Stomach (tissue), 9 donors: ENCODE results near the gene YPEL2. TPM values are rescaled to one million over a fixed set of nuclear protein-coding genes. Genes with fewer than 3 reads are reported as not detected.
"Not testable (repeated sequence)": the region's sequence is repeated elsewhere in the genome, so short reads cannot be mapped to it uniquely, and the experiment has no call there.

Source experiments
- DNase-seq, 2 donors: peaks; one replicate each; pipeline versions ENCODE4 v3.0.0 to v3.0.0-alpha.2; 2013 to 2019
- H3K27ac ChIP-seq, 5 donors: fragments of 200-600 bp in 4 of 5; sonication (generic) in 4 of 5; one replicate each; pipeline ENCODE4 v1.5.1; 2013 to 2019; ENCODE audit warnings: mild to moderate bottlenecking in 1 of 5, moderate library complexity in 1 of 5
- H3K27me3 ChIP-seq, 3 donors: fragments of 200-600 bp; sonication (generic); one replicate each; pipeline ENCODE4 v1.5.1; 2017 to 2019; ENCODE audit warnings: mixed run types in 1 of 3
- H3K36me3 ChIP-seq, 4 donors: fragments of 200-600 bp; sonication (generic); 1 replicate in 3 of 4; 2 replicates in 1 of 4; pipeline ENCODE4 v1.5.1; 2016 to 2019
- H3K4me1 ChIP-seq, 4 donors: fragments of 200-600 bp; sonication (generic); one replicate each; pipeline ENCODE4 v1.5.1; 2016 to 2019
- H3K4me3 ChIP-seq, 4 donors: fragments of 200-600 bp; sonication (generic) in 3 of 4; one replicate each; pipeline ENCODE4 v1.5.1; 2016 to 2019; ENCODE audit warnings: mild to moderate bottlenecking in 1 of 4
- H3K9me3 ChIP-seq, 4 donors: fragments of 200-600 bp; sonication (generic); one replicate each; pipeline ENCODE4 v1.5.1; 2016 to 2019
- EP300 ChIP-seq: sonication (generic); formaldehyde crosslinking; IDR thresholded peaks from one replicate; pipeline ENCODE4 v1.6.1; 2017; ENCODE audit warnings: antibody characterized with exemption
- POLR2A ChIP-seq, 4 donors: fragments of 450-650 bp; IDR thresholded peaks; one replicate each; pipeline ENCODE4 v1.6.1; 2016; ENCODE audit warnings: antibody characterized with exemption in 4 of 4, control low read depth in 2 of 4, mild to moderate bottlenecking in 1 of 4, moderate library complexity in 1 of 4
- POLR2AphosphoS5 ChIP-seq, 3 donors: sonication (generic); formaldehyde crosslinking; IDR thresholded peaks; one replicate each; pipeline ENCODE4 v1.6.1; 2016; ENCODE audit warnings: antibody characterized with exemption in 3 of 3
- WGBS, 5 donors: extraction: QIAGEN DNeasy Blood & Tissue Kit in 3 of 5; methylation state at CpG; one replicate each; pipeline versions ENCODE4 v1.1.5 to v1.1.7; 2013 to 2018; 5-methylcytosine and 5-hydroxymethylcytosine counted together
- intact Hi-C: fragments of 100-400 bp; cut with DNase I; formaldehyde crosslinking; loops from one replicate; pipeline ENCODE4 v1.15.1; 2023; ENCODE audit warnings: low total_unique reads
- polyA plus RNA-seq, 3 donors: library from polyadenylated mRNA; stranded (reverse); fragments of 200-250 nt; gene quantifications; one replicate each; pipeline ENCODE4 v1.2.3, GENCODE V29; 2013
- total RNA-seq, 5 donors: library from RNA; depleted of rRNA; stranded (reverse); fragments of >200 nt; gene quantifications; one replicate each; pipeline versions ENCODE4 v1.1.0 to v1.2.3, GENCODE V29; 2014 to 2016
- TF ChIP-seq, protein P1 (sequence below), 7 experiments: fragments of 450-650 bp in 4 of 7; fragments of 200-600 bp in 3 of 7; sonication (generic) in 3 of 7; IDR thresholded peaks; one replicate each; pipeline ENCODE4 v1.5.1; 2016 to 2019; ENCODE audit warnings: antibody characterized with exemption in 7 of 7, control low read depth in 2 of 7, mild to moderate bottlenecking in 1 of 7
- donor health status: healthy with polysubstance abuse.
- donor health status: Bipolar disorder and iron deficiency.
- donor health status: healthy.

The YPEL2 gene
- total and polyA plus RNA-seq, 8 donors = 4.4 to 60.8 (median 24.7) TPM

DNA sequence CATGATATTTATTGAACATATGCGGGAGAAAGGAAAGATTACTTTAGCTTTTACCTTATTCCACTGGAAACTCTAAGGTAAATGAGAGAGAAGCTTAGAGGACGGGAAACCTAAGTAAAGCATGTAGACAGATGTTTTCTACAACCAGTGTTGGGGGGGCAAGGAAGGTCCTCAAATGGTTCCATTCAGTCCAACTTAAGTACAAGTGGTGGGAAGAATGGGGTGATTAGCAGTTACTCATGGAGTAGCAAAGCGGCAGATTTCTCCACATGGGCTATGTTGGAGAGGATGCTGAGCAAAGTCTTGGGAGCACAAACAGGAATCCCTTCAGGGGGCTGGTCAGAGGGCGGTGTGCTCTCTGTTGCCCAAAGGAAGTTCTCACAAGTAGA lies 78.6 kb downstream of the YPEL2 start:
- Histone ChIP-seq H3K36me3 (peaks cover 0 to 11% (median 7%) of the 10 kb centered on the region in 4 donors), H3K27me3 (no peaks in the 10 kb centered on the region), H3K9me3 (peaks cover 0 to 10% (median 6%) of the 10 kb centered on the region in 4 donors), H3K4me3 (no peak overlapping the region), H3K4me1 (peaks cover 9 to 20% (median 16%) of the 10 kb centered on the region in 4 donors), H3K27ac (no peak overlapping the region)
- TF ChIP-seq, protein P1, sequence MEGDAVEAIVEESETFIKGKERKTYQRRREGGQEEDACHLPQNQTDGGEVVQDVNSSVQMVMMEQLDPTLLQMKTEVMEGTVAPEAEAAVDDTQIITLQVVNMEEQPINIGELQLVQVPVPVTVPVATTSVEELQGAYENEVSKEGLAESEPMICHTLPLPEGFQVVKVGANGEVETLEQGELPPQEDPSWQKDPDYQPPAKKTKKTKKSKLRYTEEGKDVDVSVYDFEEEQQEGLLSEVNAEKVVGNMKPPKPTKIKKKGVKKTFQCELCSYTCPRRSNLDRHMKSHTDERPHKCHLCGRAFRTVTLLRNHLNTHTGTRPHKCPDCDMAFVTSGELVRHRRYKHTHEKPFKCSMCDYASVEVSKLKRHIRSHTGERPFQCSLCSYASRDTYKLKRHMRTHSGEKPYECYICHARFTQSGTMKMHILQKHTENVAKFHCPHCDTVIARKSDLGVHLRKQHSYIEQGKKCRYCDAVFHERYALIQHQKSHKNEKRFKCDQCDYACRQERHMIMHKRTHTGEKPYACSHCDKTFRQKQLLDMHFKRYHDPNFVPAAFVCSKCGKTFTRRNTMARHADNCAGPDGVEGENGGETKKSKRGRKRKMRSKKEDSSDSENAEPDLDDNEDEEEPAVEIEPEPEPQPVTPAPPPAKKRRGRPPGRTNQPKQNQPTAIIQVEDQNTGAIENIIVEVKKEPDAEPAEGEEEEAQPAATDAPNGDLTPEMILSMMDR (IDR thresholded peaks at IDR 0.05) = no peak
- TF ChIP-seq EP300 = no peak
- no peak for TF ChIP-seq POLR2A (IDR thresholded peaks at IDR 0.05)
- 96 to 99% (median 97%) methylated on average over 4 of the region's 4 CpGs for WGBS, 5 donors
- intact Hi-C loops = no loop called here
- no peak for DNase-seq

DNA sequence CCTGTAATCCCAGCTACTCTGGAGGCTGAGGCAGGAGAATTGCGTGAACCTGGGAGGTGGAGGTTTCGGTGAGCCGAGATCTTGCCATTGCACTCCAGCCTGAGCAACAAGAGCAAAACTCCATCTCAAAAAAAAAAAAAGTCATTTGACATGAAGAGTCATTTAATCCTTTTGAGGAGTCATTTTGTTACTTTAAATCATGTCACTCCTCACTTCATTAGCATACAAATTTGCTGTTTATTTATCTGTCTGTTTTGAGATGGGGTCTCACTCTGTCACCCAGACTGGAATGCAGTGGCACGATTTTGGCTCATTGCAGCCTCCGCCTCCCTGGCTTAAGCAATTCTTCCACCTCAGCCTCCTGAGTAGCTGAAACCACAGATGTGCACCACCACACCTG lies 81.0 kb downstream of the YPEL2 start:
- 86 to 92% (median 88%) methylated on average over 5 of the region's 5 CpGs for WGBS, 5 donors
- DNase-seq, H3K4me1 ChIP-seq, H3K27me3 ChIP-seq, H3K9me3 ChIP-seq, intact Hi-C loops, H3K27ac ChIP-seq, H3K4me3 ChIP-seq, H3K36me3 ChIP-seq: not testable (repeated sequence)

DNA sequence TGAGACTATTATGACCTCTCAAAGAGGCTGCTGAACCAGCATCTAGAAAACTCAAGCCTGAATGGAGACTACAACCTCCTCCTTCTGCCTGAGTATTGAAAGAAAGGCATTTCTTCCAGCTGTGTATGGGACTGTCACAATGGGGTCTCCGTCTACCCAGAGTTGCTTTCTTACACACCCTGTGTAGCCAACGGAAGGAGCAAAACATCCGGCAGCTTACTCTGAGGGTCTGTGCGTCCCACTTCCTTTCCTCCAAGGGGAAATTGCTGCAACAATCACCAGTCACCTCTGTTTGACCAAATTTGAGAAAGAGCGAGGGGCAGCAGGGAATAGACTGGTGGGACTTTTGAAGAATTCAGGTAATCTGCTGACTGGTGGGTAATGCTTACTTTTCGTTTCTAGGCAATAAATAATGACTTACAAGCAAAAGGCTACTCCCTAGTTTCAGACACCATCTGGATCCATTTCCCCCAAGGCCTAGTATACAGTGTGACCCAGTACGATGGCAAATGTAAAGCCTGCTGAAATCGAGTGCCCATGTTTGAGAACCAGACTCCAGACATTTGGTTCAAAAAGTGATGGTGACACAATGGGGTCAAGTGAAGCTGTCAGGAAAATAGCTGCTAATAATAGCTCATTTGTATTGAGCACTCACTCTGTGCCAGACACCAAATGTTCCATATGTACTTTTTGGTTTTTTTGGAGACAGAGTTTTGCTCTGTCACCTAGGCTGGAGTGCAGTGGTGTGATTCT lies 81.7 kb downstream of the YPEL2 start:
- 66 to 79% (median 76%) methylated on average over 7 to 8 of the region's 8 CpGs for WGBS, 5 donors
- H3K9me3 ChIP-seq = peaks cover 0 to 10% (median 6%) of the 10 kb centered on the region in 4 donors
- H3K27ac ChIP-seq = no peak overlapping the region
- no peaks in the 10 kb centered on the region for H3K27me3 ChIP-seq
- H3K4me3 ChIP-seq = no peak overlapping the region
- TF ChIP-seq EP300 (no peak), POLR2A (IDR thresholded peaks at IDR 0.05) (no peak), POLR2AphosphoS5 (IDR thresholded peaks at IDR 0.05) (no peak)
- TF ChIP-seq, protein P1 (IDR thresholded peaks at IDR 0.05) = no peak
- no peaks in the 10 kb centered on the region for H3K4me1 ChIP-seq
- DNase-seq = no peak
- intact Hi-C loops = no loop called here
- H3K36me3 ChIP-seq = peaks cover 0 to 7% (median 0%) of the 10 kb centered on the region in 4 donors

DNA sequence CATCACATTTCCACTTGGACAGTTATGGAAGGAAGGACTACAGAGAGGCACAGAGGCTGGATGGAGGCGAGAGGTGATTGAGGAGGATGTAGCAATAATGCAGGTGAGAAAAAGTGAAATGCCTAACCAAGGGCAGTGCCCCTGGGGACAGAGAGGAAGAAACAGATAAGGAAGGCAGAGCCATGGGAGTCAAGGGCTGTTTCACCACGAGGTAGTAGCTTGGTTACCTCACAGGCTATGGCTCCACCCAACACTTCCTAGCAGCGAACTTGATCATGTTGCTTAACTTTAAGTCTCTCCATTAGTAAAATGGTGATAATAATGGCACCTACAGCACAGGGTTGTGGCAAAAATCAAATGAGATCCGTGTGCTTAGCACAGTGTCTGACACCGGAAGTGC lies 83.9 kb downstream of the YPEL2 start:
- no peaks in the 10 kb centered on the region for H3K36me3 ChIP-seq
- TF ChIP-seq POLR2A (IDR thresholded peaks at IDR 0.05) = no peak
- no peak for TF ChIP-seq EP300
- no peak for TF ChIP-seq POLR2AphosphoS5 (IDR thresholded peaks at IDR 0.05)
- TF ChIP-seq, protein P1 (IDR thresholded peaks at IDR 0.05) = no peak
- WGBS, 5 donors = 65 to 71% (median 66%) methylated on average over 5 of the region's 5 CpGs
- intact Hi-C loops = no loop called here
- no peak for DNase-seq
- no peaks in the 10 kb centered on the region for H3K9me3 ChIP-seq
- peaks cover 0 to 12% (median 3%) of the 10 kb centered on the region in 4 donors for H3K4me1 ChIP-seq
- no peak overlapping the region for H3K27ac ChIP-seq
- H3K4me3 ChIP-seq = no peak overlapping the region
- H3K27me3 ChIP-seq = no peaks in the 10 kb centered on the region

DNA sequence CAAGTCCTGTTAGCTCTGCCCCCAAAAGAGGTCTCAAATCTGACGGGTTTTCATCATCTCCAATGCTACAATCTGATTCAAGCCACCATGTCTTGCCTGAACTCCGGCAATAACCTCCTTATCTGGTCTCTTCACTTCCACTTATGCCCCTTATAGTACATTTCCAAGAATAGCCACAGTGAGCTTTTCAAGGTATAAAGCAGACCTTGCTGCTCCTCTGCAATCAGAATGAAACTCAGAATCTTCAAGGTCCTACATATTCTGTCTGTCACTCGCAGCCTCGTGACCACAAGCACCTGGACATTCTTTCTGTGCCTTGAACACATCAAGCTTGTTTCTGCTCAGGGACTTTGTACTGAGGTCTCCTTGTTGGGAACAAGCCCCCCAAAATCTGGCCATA lies 84.7 kb downstream of the YPEL2 start:
- Histone ChIP-seq H3K27me3 (no peaks in the 10 kb centered on the region), H3K27ac (no peak overlapping the region), H3K36me3 (no peaks in the 10 kb centered on the region), H3K9me3 (no peaks in the 10 kb centered on the region), H3K4me1 (peaks cover 0 to 17% (median 9%) of the 10 kb centered on the region in 4 donors), H3K4me3 (no peak overlapping the region)
- 79 to 86% (median 81%) methylated on average over 4 of the region's 4 CpGs for WGBS, 5 donors
- intact Hi-C loops = no loop called here
- no peak for TF ChIP-seq EP300
- no peak for DNase-seq
